OCI-LY3 (cell line): Measurements from ENCODE around the gene APBA1.

ENCODE experiments used
- H2AFZ ChIP-seq: fragments of 200-600, 300-600 bp; shearing (Covaris generic); 2 replicates; pipeline ENCODE4 v1.6.0; 2014; ENCODE audit warnings: antibody characterized with exemption, low read depth, low read length
- H3K27ac ChIP-seq: fragments of 200-600, 300-600 bp; sonication (generic); 2 replicates; pipeline ENCODE4 v1.5.1; 2014; ENCODE audit warnings: mild to moderate bottlenecking, low read length, moderate library complexity, mixed read lengths
- H3K27me3 ChIP-seq: fragments of 200-600, 300-600 bp; sonication (generic); 2 replicates; pipeline ENCODE4 v1.6.1; 2014; ENCODE audit warnings: low read depth, low read length, mixed read lengths
- H3K36me3 ChIP-seq: fragments of 200-600, 300-600 bp; sonication (generic); replicated peaks from 2 replicates; pipeline ENCODE3; 2014; ENCODE audit warnings: low read depth, low read length, mixed read lengths
- H3K4me1 ChIP-seq: fragments of 300-600, 200-600 bp; sonication (generic); 2 replicates; pipeline ENCODE4 v1.6.1; 2014; ENCODE audit warnings: low read length, mixed read lengths
- H3K4me2 ChIP-seq: fragments of 200-600, 300-600 bp; sonication (generic); 2 replicates; pipeline ENCODE4 v1.6.1; 2014; ENCODE audit warnings: low read length, mixed read lengths
- H3K4me3 ChIP-seq: fragments of 300-600, 200-600 bp; sonication (generic); 2 replicates; pipeline ENCODE4 v1.5.1; 2014; ENCODE audit warnings: antibody characterized with exemption, mild to moderate bottlenecking, low read length, moderate library complexity
- H3K79me2 ChIP-seq: fragments of 300-600, 200-600 bp; shearing (Covaris generic); 2 replicates; pipeline ENCODE4 v1.6.1; 2014; ENCODE audit warnings: mild to moderate bottlenecking, low read length, mixed read lengths
- H3K9ac ChIP-seq: fragments of 300-600, 200-600 bp; shearing (Covaris generic); 2 replicates; pipeline ENCODE4 v1.6.0; 2014; ENCODE audit warnings: mild to moderate bottlenecking, low read length, moderate library complexity
- H3K9me3 ChIP-seq: fragments of 200-600, 300-600 bp; shearing (Covaris generic); 2 replicates; pipeline ENCODE4 v1.6.1; 2014; ENCODE audit warnings: low read length, mixed read lengths; ENCODE audit not compliant: insufficient read depth
- H4K20me1 ChIP-seq: fragments of 200-600, 300-600 bp; sonication (generic); 2 replicates; pipeline ENCODE4 v1.6.1; 2016; ENCODE audit warnings: low read length, mixed read lengths; ENCODE audit not compliant: insufficient read depth
- CTCF ChIP-seq: fragments of 200-600, 300-600 bp; sonication (generic); IDR thresholded peaks from 2 replicates; pipeline ENCODE4 v1.5.1; 2014; ENCODE audit warnings: antibody characterized with exemption, low read length, low read depth
- EZH2phosphoT487 ChIP-seq: fragments of 200-600 bp; shearing (Covaris generic); IDR thresholded peaks from 2 replicates; pipeline ENCODE4 v1.6.1; 2018; ENCODE audit warnings: antibody characterized with exemption, mixed run types, low read depth

The APBA1 gene

GRCh38 chr9:69671311-69671878, 776 bp downstream of the APBA1 start:
- H3K4me2 ChIP-seq, result no peak overlapping the region
- H3K9ac ChIP-seq, result no peak overlapping the region
- H3K4me1 ChIP-seq, result no peaks in the 10 kb centered on the region
- H3K79me2 ChIP-seq, result no peaks in the 10 kb centered on the region
- H3K36me3 ChIP-seq, result no peaks in the 10 kb centered on the region
- TF ChIP-seq EZH2phosphoT487, result no peak
- no peak for TF ChIP-seq CTCF
- H3K27me3 ChIP-seq, result peaks cover 14% of the 10 kb centered on the region
- no peak overlapping the region for H3K4me3 ChIP-seq
- no peaks in the 10 kb centered on the region for H3K9me3 ChIP-seq
- no peak overlapping the region for H3K27ac ChIP-seq
- no peak overlapping the region for H2AFZ ChIP-seq
- H4K20me1 ChIP-seq, result no peaks in the 10 kb centered on the region

- Histone ChIP-seq H3K36me3 (no peaks in the 10 kb centered on the region), H3K9ac (no peak overlapping the region), H3K27me3 (peaks cover 28% of the 10 kb centered on the region), H3K27ac (no peak overlapping the region), H3K4me1 (no peaks in the 10 kb centered on the region), H4K20me1 (no peaks in the 10 kb centered on the region), H2AFZ (no peak overlapping the region), H3K4me2 (no peak overlapping the region), H3K79me2 (no peaks in the 10 kb centered on the region), H3K4me3 (no peak overlapping the region), H3K9me3 (no peaks in the 10 kb centered on the region)
- no peak for TF ChIP-seq CTCF
Measured at GRCh38 chr9:69667306-69667705, 4.9 kb downstream of the APBA1 start.

GRCh38 chr9:69660304-69660703, 11.9 kb downstream of the APBA1 start:
- no peaks in the 10 kb centered on the region for H3K4me1 ChIP-seq
- no peaks in the 10 kb centered on the region for H4K20me1 ChIP-seq
- no peak overlapping the region for H3K9ac ChIP-seq
- H3K4me3 ChIP-seq, result no peak overlapping the region
- H3K4me2 ChIP-seq, result no peak overlapping the region
- H3K36me3 ChIP-seq, result no peaks in the 10 kb centered on the region
- H3K27me3 ChIP-seq, result peaks cover 30% of the 10 kb centered on the region
- no peaks in the 10 kb centered on the region for H3K9me3 ChIP-seq
- H2AFZ ChIP-seq, result no peak overlapping the region
- TF ChIP-seq CTCF, result no peak
- no peak for TF ChIP-seq EZH2phosphoT487
- no peak overlapping the region for H3K27ac ChIP-seq
- H3K79me2 ChIP-seq, result no peaks in the 10 kb centered on the region

- Histone ChIP-seq H3K36me3 (no peaks in the 10 kb centered on the region), H3K27ac (no peak overlapping the region), H4K20me1 (no peaks in the 10 kb centered on the region), H3K9me3 (no peaks in the 10 kb centered on the region), H3K79me2 (no peaks in the 10 kb centered on the region), H3K27me3 (peaks cover 23% of the 10 kb centered on the region), H2AFZ (no peak overlapping the region), H3K4me3 (no peak overlapping the region), H3K4me2 (no peak overlapping the region), H3K9ac (no peak overlapping the region), H3K4me1 (no peaks in the 10 kb centered on the region)
- TF ChIP-seq EZH2phosphoT487 (no peak), CTCF (no peak)
Measured at GRCh38 chr9:69658987-69659675, 13.0 kb downstream of the APBA1 start.
